HG02759 (cell line): Measurements from ENCODE around the gene MDM2.

Experiments
- ATAC-seq: cut with Tn5 transposase; IDR thresholded peaks from one replicate; pipeline ENCODE4 v1.9.1; 2021; ENCODE audit warnings: mild to moderate bottlenecking, moderate library complexity; ENCODE audit not compliant: unreplicated experiment

Gene MDM2

GRCh38 chr12:68807576-68808387, at the start of gene MDM2:
Gene MDM2, plus strand, starts transcription at chr12:68808177. Its CDS starts 301 bp downstream, at chr12:68808478.
- ATAC-seq: peak; percentile 79

DNA sequence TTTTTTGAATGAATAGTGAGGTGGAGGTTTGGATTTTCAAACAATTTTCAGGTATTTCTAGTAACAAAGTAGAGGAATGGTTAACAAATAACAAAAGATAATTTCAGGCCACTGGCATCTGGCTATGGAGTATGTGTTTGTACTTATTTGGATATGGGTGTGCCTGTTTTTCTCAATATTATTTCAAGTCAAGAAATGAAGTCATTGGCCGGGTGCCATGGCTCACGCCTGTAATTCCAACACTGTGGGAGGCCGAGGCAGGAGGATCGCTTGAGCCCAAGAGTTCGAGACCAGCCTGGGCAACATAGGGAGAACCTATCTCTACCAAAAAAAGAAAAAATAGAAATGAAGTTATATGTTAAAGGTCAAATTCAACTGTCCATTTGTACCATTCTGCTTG, 48.1 kb upstream of the MDM2 start:
- no peak for ATAC-seq

- no peak for ATAC-seq
These were observed 47.1 kb upstream of the MDM2 start for GRCh38 chr12:68760806-68761441.

DNA sequence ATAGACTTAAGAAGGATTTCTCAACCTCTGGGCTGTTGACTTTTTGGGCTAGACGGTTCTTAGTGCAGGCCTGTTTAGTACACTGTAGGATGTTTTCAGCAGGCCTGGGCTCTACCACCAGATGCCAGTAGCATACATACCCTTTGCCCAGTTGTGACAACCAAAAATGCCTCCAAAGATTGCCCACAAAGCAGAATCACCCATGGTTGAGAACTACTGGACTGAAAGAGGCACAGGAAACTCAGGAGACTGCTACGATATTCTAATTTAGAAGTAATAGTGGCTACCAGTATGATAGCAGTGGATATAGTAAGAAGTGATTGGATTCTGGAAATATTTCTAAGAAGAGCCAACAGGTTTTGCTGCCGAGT, 46.5 kb upstream of the MDM2 start:
- ATAC-seq: no peak

DNA sequence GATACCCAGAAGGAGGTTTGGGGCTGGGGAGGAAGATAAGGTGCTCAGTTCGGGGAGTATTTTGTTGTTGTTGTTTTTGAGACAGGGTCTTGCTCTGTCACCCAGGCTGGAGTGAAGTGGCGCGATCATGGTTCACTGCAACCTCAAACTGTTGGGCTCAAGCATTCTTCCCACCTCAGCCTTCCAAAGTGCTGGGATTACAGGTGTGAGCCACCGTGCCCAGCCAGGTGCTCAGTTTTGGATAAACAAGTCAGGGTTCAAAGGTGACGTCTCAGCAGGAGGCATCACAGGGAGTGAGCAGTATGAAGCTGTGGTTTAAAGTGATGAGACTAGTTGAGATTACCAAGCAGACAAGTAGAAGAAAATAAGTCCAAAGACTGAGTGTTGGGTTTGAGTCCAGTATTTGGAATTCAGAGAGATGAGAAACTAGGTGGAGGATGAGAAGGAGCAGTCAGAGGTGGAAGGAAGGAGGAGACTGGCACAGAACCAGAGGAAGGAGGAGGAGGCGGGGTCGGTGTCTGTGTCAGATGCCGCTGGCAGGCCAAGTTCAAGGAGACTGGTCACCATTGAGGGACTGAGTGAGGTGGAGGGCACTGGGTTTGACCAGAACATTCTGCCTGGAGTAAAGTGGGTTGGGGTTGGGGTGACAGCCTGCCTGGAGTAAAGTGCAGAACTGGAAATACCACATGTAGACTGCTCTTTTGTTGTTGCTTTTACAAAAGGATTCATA, 45.9 kb upstream of the MDM2 start:
- no peak for ATAC-seq

DNA sequence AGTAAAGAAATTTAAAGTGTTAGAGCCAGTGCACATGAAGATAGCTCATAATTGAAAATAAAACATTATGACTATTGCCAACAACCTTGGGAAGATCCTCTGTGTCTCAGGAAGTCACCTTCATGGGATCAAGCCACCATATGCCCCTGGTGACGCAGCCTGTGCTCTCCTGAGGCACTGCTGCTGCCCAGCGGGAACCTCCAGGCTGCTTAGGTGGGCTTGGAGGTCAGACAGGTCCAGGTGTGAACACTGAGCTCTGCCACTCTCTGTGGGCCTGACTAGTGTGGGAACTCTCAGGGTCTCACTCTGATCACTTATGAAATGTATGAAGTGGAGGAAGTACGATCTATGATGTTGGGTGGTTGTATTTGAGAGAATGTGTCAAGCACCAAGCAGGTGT, 45.3 kb upstream of the MDM2 start:
- no peak for ATAC-seq

GRCh38 chr12:68765696-68766095, 42.3 kb upstream of the MDM2 start:
- no peak for ATAC-seq

- ATAC-seq: no peak
These were observed 41.3 kb upstream of the MDM2 start for GRCh38 chr12:68766646-68767045.

DNA sequence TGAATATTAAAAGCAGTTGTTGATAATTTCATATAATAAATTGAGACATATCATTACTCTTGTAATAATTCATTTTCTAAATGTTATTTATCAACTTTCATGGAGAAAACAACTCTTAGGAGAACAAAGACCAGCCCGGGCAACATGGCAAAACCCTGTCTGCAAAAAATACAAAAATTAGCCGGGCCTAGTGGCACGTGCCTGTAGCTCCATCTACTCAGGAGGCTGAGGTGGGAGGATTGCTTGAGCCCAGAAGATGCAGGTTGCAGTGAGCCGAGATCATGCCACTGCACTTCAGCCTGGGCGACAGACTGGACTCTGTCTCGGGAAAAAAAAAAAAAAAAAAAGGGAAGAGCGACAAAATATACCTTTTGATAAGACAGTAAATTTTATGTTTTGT, 40.8 kb upstream of the MDM2 start:
- no peak for ATAC-seq

GRCh38 chr12:68768431-68768939, 39.5 kb upstream of the MDM2 start:
- ATAC-seq: no peak

DNA sequence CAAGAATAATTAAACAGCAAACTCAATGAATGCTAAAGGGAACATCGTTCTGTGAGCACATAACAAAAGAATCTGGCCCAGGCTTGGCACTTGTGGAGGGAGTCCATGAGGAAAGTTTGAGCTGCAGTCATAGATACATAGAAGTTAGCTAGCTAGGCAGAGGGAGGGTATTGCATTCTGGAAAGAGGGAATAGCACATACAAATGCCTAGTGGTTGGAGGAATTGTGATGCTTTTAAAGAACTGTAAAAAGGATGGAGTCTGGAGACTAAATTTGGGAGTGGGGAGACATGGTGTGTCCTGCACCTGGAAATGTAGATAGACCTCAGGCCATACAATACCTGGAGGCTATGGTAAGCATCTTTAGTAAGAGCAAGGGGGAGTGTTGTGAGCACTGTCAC, 38.0 kb upstream of the MDM2 start:
- ATAC-seq: no peak

DNA sequence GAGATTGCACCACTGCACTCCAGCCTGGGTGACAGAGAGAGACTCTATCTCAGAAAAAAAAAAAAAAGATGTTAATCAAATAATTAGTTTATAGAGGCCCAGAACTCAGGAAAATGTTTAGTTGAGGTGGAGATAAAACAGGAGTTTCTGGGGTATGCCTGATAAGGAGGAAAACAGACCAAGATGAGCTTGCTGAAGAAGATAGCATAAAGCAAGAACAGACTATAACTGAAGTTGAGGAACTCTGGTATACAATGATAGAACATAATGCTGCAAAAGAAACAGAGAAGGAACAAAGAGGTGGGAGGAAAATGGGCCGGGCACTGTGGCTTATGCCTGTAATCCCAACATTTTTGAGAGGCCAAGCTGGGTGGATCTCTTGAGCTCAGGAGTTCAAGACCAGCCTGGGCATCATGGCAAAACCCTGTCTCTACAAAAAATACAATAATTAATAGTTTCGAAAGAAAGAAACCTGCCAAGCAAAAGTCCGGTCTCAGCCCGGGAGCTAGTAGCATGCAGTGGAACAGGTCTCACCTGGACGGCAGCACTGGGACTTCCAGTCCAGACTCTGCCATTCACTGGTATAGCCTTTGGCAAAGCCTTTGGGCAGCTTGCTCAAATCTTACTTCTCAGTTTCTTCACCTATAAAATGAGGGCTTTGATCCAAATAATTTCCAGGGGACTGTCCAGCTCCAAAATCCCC, 36.6 kb upstream of the MDM2 start:
- no peak for ATAC-seq

DNA sequence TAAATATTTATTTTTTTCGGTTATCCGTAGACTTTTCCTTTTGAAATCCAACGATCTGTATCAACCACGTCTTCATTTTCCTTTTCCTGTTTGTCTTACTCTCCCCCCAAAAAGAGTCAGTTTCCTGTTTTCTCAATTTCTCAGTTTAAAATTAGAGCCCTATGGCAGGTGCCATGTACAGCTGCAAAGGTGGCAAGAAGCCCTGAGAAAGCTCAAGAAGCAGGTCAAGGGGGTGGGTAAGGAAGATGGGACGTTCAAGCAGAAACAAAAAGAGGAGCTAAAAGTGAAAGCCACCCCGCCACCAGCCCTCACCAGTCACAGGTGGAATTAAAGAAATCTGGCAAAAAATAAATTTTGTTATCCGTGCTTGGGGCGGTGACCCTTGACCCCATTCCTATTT, 35.3 kb upstream of the MDM2 start:
- ATAC-seq: peak; percentile 54

GRCh38 chr12:68773582-68773981, 34.4 kb upstream of the MDM2 start:
- no peak for ATAC-seq

GRCh38 chr12:68775121-68775630, 32.8 kb upstream of the MDM2 start:
- no peak for ATAC-seq

- no peak for ATAC-seq
These were observed 30.9 kb upstream of the MDM2 start for GRCh38 chr12:68776976-68777610.

DNA sequence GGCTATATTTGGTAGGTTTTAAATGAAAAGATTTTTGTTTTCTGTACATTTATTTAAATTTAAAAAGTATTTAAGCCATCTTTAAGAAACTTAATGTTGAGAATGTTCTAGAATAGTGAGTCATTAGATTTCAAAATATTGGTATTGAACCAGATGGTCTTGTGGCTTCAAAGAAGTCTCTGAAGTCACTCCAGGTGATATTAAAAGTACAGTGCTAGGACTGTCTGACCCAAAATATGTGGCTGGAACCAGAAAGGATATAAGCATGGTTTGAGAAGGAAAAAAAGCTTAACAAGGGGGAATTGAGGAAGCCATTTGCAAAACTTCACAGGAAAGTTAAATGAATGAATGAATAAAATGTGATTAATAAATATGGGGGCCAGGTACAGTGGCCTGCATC, 28.7 kb upstream of the MDM2 start:
- no peak for ATAC-seq

DNA sequence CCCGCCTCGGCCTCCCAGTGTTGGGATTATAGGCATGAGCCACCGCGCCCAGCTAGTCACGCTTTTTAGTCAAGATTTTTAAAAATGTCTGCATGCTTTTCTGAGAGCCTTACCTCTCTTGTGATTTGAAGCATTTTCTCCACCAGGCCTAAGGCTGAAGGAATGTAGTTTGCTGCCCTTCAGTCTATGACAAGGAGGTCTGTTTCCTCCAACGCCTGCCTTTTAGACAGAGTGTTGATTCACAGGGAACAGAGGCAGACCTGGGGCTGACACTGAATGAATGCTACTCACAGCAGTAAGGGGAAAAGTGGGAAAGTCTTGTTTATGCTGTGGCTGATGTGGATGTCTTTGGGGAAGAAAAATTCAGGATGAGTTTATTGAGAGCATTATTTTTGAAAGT, 27.2 kb upstream of the MDM2 start:
- no peak for ATAC-seq

DNA sequence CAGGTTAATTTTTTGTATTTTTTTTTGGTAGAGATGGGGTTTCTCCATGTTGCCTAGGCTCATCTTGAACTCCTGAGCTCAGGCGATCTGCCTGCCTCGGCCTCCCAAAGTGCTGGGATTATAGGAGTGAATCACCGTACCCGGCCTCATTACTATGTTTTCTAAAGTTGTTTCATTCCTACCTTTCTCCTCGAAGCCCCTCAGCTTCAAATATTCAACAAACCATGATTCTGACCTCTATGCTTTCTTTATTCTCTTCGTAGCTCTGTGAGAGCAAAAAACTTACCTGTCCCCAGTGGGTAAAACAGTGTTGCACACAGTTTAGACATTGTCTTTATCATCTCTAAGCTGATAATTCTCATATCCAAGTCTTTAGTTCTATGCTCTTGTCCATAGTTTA, 26.2 kb upstream of the MDM2 start:
- no peak for ATAC-seq

DNA sequence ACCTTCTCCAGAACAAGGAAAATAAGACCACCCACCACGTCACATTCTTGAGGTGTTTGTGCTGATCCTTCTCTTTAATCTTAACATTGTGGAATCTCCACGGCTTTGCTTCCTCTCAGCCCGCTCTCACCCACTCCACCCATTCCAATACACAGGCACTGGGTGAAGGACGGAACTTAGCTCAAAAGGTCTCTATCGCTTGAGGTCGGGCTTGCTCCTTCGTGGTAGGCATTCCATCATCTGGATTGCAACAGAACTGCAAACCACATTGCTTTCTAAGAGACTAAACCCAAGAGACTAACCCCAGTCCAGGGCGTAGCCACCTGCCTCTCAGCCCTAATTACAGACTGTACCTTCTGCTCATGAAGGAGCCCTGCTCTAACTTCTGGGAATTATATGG, 24.0 kb upstream of the MDM2 start:
- ATAC-seq: no peak
